LoVo (cell line): ENCODE data around the gene ZNF474.

Experiments used
- DNase-seq: peaks from one replicate; pipeline ENCODE4 v3.0.0-alpha.2; 2016; ENCODE audit warnings: low spot score

The ZNF474 gene

GRCh38 chr5:122153774-122154173 lies 24.4 kb downstream of the ZNF474 start:
- DNase-seq, result no peak

DNA sequence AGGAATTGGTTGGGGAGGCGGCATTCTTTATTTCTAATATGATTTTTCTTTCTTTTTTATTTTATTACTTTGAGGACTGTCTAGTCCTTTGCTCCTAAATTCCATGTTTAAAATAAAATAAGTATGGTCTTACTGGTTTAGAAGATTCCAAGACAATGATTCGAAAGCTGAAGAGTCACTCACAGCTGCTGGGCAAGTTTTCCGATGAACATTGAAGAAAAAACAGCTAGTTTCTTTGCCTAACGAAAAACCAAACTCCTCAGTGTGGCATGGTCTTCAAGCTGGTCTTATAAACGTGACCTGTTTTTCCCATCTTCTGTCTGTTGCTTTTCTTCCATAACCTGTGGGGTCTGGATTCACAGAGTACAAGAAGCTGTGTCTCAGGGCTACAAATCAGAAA lies 25.1 kb downstream of the ZNF474 start:
- no peak for DNase-seq

GRCh38 chr5:122154910-122155309 lies 25.6 kb downstream of the ZNF474 start:
- DNase-seq, result no peak

- no peak for DNase-seq
Observed at GRCh38 chr5:122155546-122155945, 26.2 kb downstream of the ZNF474 start.

- no peak for DNase-seq
Observed at GRCh38 chr5:122156724-122157325, 27.5 kb downstream of the ZNF474 start.

- DNase-seq, result no peak
Observed at GRCh38 chr5:122162100-122162638, 32.8 kb downstream of the ZNF474 start.

DNA sequence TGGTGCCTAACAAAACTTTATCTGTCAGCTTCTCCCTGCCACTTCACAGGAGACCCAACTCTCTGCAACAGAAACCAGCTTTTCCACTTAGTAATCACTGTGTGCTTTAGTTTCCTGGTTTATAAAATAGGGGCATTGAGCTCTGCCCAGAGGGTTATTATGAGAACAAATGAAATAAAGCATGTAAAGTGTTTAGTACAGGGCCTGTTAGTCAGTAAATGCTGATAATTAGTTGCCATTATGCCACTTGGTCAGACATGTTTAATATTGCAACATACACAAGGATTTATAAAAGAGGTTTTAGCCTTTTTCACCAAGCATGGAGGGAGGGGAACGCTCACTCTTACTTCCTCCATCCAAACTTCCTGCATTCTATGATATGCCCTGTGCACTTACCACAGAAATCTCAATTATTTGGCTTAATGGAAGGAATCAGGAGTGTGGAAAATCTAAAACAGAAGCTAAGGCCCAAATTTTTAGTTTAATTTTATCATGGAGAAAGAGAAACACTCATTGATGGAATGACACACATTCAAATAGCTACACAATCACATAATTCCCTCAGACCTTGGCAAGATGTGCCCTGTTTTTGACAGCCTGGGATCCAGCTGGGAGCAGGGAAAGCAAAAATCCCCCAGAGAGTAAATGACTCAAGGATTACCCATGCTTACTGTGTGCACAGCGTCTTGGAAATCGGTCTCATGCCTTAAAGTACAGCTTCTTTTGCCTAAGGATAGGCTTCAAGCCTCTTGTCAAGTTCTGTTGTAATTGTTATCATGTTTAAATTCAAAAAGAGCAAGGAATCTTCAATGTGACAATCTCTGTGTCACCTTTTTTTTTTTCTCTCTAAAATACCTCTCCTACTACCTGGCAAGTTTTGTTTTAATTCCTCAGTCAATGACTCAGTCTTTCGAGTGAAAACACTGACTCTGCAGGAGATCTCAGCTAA lies 34.0 kb downstream of the ZNF474 start:
- no peak for DNase-seq

- DNase-seq, result no peak
Observed at GRCh38 chr5:122164070-122164435, 34.7 kb downstream of the ZNF474 start.

DNA sequence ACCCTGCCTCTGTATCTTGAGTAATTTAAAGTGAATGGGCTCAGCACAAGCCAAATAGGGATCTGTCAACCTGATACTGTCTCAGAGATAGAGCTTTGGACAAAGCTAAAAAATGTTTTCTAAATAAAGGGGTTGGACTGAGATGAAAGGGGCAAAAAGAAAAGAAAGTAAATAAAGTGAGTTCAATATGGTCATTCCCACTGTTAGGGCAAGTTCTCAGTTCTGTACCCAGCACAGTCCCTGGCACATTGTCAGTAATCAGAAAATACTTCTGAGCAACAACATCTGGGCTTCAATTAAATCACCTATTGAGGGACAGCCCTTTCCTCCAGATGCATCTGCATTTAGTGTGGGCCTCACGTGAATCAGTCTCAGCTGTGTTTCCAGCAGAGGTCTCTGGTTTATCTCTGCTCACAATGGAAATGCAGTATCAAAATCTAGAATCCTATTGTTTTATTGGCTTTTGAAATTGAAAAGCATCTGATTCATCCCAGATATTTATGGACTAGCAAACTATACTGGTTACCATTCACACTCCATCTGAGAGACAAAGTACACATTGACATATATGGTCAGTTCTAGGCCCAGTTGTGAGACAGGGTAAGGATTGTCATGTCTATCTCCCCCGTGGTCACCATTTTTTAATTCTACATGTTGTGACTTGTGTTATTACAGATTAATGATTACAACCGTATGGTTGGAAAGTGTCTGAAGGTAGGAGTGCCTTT lies 35.6 kb downstream of the ZNF474 start:
- no peak for DNase-seq

DNA sequence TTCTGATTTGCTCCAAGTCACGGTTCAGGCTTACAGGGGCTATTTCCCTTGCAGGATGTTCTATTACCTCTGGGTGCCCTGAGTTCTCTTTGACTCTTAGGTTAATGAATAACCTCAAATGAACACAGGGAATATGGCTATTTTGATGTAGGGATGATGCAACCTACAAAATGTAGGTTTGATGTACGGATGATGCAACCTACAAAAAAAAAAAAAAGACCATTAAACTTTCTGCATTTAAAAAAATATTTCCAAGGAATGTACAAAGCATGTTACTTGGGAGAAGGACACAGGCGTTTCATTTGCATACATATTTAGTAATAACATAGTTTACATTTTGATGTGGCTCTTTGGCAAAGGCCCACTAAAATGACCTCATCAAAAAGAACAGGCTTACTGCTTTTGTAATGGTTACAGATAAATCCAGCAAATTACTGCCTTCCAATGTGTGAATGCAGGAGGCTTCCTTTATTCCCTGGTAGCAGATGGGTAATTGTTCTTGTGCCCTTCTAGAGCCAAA lies 36.3 kb downstream of the ZNF474 start:
- DNase-seq, result no peak

GRCh38 chr5:122169350-122170103 lies 40.2 kb downstream of the ZNF474 start:
- DNase-seq, result no peak

DNA sequence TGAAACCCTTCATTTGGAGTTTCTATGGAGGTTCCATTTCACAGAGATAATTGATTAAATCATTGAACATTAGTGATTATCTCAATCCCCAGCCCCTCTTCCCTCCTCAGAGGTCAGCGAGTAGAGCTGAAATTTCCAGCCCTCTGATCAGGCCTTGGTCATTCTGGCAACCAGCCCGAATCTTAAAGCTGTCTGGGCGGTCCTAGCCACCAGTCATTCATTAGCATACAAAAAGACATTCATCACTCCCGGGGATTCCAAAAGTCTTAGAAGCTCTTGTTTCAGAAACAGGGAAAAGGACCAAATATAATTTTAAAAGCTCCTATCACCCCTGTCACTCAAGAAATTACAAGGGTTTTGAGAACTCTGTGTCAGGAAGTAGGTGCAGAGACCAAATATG lies 41.3 kb downstream of the ZNF474 start:
- no peak for DNase-seq

DNA sequence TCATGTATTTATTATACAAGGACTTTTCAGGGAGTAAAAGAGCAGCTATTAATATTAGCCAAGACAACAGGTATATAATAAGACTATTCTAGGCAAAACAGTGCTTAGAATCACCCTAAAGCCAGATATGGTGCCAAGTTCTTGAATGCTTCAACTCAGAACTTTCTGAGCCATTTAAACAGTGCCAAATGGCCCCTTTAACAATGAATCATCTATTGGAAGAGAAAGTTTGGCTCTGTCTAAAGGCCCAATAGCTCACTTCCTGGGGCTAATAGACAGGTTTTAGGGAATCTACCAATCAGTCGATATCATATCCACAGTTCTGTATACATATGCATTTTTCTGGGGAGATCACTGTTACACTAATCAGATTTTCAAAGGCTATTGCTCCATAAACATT lies 42.9 kb downstream of the ZNF474 start:
- DNase-seq, result no peak

DNA sequence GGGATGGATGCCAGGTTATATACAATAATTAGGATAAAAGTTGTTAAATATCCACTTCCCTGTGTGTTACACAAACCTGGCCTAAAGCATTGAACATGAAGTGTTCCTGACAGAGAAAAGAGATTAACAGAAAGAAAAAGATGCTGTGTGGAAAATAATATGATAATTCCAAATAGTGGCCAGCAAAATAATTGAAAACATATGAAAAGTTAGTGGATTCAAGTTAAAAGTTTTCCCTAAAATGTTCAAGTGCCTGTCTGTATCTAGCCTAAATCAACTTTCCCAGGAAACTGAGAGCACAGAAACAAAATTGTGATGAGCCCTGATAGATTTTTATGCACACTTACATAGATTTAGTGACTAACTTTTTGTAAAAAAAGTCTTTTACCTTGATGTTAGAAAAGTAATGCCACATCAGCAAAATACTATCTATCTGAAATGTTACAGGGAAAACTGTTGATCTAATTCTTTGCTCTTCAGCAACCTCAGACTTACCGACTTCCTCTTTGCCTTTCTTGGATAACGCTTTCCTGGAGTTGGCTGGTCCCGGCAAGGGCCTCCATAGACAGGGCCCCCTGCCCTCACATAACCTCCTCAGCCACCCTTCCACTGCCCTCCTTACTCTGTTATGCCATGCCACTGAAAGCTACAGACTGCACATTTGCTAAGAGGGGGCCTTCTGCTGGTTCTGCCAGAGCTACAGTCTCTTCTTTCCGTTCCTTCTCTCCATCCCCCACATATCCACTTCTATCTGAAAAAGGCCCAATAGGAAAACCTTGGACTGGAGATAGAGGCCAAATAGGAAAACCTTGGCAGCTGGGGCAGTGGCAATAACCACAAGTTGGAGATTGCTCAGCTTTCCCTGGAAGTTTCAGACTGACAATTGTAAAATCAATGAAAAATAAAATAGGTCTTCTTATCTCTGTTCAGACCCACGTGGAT lies 44.4 kb downstream of the ZNF474 start:
- no peak for DNase-seq

DNA sequence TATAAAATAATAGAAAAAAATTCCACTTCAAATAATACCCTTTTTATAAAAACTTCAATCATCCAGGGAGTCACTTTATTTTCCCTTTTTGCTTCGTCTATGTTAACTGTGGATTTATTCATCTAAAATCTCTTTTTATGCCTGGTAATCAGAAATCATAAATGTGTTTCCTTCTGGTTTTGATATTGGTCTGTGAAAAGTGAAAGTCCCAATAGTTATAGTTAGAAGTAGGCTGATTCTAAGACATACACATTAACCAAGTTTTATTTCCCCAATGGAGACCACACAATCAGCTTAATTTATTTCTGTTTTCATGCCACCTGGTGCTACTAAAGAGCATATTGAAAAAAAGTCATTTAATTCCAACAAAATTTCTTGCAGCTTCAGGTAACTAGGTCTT lies 45.7 kb downstream of the ZNF474 start:
- no peak for DNase-seq

GRCh38 chr5:122175852-122176251 lies 46.5 kb downstream of the ZNF474 start:
- DNase-seq, result no peak

DNA sequence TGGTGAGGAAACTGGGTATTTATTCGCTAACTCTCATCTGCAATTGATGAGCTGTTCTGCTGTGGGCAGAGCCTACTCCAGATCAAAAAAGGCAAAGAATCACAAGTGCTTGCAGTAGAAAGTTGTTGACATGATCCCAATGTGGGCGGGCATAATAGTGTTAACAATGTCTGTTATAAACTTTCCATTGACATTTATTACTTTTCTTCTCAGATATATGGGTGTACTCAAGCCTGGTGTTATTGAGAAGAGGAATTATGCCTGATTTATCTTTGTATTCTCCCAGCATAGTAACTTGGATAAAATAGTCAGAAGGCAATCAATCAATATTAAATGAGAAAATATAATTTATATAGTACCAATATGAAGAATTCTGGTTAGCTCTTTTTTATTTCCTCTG lies 47.8 kb downstream of the ZNF474 start:
- no peak for DNase-seq

DNA sequence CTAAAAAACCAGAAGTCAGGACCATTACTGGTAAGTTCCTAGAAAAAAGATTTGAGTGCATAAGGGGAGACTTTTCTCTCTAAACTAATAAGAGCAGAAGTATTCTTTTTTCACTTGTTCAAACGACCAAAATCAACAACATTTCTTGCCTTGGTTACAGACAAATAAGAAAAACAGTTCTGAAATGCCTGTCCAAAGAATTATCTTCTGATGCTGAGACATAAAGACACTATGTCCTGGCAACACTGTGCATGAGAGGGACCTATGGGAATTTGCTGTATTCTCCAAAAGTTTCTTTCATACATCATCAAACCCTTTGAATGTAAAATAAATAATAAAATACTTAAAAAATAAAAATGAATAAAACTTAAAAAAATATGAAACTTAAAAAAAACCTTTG lies 50.4 kb downstream of the ZNF474 start:
- DNase-seq, result no peak

- DNase-seq, result no peak
Observed at GRCh38 chr5:122180146-122180712, 50.9 kb downstream of the ZNF474 start.

- no peak for DNase-seq
Observed at GRCh38 chr5:122180863-122181548, 51.7 kb downstream of the ZNF474 start.
